ENCODE measurements around the gene HSF2. TPM values are rescaled to one million over a fixed set of nuclear protein-coding genes. Genes with fewer than 3 reads are reported as not detected.

HSF2 gene
- total and polyA plus RNA-seq, 2 donors (not counting 1 experiment from before 2014, with no cell fraction given), result 30.0 to 31.5 TPM

DNA sequence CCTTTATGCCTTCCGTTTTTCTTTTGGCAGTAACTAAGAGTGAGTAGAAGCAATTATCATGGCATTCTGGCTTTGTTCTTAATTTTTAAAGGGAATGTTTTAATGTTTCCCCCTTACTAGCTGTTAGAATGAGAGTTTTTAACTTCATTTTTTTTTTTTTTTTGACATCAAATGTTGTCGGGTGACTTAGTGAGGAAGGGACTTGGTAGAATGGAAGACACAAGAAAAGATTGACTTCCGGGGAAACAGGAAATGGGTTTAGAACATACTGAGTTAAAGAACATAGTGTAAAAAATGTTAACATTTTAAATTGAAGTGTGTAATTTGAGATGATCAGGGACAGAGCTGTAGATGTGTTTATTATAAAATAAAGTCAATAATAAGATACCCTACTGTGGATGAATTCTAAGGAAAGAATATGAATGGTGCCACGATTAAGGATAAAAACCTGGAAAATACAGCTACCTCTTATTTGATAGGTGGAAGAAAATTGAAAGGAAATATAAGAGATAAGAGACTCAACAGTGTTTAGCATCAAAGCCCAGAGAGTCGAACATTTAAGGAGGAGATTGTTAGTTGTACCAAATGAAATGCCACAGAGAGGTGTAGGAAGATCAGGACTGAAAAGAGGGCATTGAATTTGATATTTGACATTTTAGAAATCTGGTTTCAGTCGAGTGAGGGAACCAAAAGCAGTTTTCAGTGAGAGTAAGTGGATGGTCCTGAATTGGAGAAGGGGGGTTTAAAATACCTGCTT, 9.4 kb downstream of the HSF2 start:
- Histone ChIP-seq H4K20me1 (ENCODE audit: control insufficient read depth, extremely low read depth, insufficient read depth, low read length) (no peaks in the 10 kb centered on the region), H3K79me2 (ENCODE audit: control insufficient read depth, insufficient read depth, low read length) (peaks cover 29% of the 10 kb centered on the region), H3K4me3 (replicated peaks in 1 of 4; ENCODE audit: control extremely low read depth in 1 of 4, insufficient read depth in 1 of 4, low read depth in 3 of 4, low read length in 4 of 4) (no peak overlapping the region), H2AFZ (ENCODE audit: low read length) (no peak overlapping the region), H3K27ac (ENCODE audit: insufficient read depth, low read length) (no peak overlapping the region), H3K27me3 (ENCODE audit: control insufficient read depth, insufficient read depth, low read length) (no peaks in the 10 kb centered on the region), H3K9ac (ENCODE audit: insufficient read depth, low read length) (no peak overlapping the region), H3K36me3 (ENCODE audit: control insufficient read depth, insufficient read depth, low read length) (no peaks in the 10 kb centered on the region), H3K9me3 (ENCODE audit: control insufficient read depth, insufficient read depth, low read depth, low read length) (no peaks in the 10 kb centered on the region), H3K4me2 (ENCODE audit: extremely low read depth, insufficient read depth, low read length) (no peak overlapping the region), H3K4me1 (ENCODE audit: control insufficient read depth, extremely low read depth, insufficient read depth, low read length) (no peaks in the 10 kb centered on the region)
- DNase-seq (ENCODE audit: low read depth in 2 of 2), result no peak
- TF ChIP-seq EZH2 (IDR thresholded peaks at IDR 0.05; ENCODE audit: low read length, missing control alignments), result no peak
- TF ChIP-seq, protein P1, sequence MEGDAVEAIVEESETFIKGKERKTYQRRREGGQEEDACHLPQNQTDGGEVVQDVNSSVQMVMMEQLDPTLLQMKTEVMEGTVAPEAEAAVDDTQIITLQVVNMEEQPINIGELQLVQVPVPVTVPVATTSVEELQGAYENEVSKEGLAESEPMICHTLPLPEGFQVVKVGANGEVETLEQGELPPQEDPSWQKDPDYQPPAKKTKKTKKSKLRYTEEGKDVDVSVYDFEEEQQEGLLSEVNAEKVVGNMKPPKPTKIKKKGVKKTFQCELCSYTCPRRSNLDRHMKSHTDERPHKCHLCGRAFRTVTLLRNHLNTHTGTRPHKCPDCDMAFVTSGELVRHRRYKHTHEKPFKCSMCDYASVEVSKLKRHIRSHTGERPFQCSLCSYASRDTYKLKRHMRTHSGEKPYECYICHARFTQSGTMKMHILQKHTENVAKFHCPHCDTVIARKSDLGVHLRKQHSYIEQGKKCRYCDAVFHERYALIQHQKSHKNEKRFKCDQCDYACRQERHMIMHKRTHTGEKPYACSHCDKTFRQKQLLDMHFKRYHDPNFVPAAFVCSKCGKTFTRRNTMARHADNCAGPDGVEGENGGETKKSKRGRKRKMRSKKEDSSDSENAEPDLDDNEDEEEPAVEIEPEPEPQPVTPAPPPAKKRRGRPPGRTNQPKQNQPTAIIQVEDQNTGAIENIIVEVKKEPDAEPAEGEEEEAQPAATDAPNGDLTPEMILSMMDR (conservative IDR thresholded peaks at IDR 0.05 in 1 of 2, IDR thresholded peaks at IDR 0.05 in 1 of 2; ENCODE audit: low read depth in 1 of 2, low read length in 2 of 2), result no peak

DNA sequence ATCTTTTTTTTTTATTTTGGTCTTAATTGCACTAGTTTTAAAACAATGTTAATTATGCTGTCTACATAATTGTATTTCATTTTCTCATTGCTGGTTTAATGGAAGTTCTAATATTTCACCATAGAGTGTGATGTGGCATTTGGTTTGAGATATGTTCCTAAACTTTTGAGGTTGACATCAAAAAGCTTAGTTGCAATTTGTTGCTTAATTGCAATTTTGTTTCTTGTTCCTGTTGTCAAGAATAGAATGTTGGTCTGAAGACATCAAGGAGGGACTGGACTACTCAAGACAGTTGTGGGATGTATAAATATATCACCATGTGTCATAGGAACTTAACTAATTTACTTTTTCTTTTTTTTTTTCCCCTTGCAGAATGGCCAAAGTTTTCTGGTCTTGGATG, 12.5 kb downstream of the HSF2 start:
- Histone ChIP-seq H3K79me2 (ENCODE audit: control insufficient read depth, insufficient read depth, low read length) (peaks cover 18% of the 10 kb centered on the region), H3K36me3 (ENCODE audit: control insufficient read depth, insufficient read depth, low read length) (no peaks in the 10 kb centered on the region), H3K27ac (ENCODE audit: insufficient read depth, low read length) (no peak overlapping the region), H3K4me3 (replicated peaks in 1 of 4; ENCODE audit: control extremely low read depth in 1 of 4, insufficient read depth in 1 of 4, low read depth in 3 of 4, low read length in 4 of 4) (no peak overlapping the region), H2AFZ (ENCODE audit: low read length) (no peak overlapping the region), H3K4me1 (ENCODE audit: control insufficient read depth, extremely low read depth, insufficient read depth, low read length) (no peaks in the 10 kb centered on the region), H3K4me2 (ENCODE audit: extremely low read depth, insufficient read depth, low read length) (no peak overlapping the region), H4K20me1 (ENCODE audit: control insufficient read depth, extremely low read depth, insufficient read depth, low read length) (no peaks in the 10 kb centered on the region), H3K9me3 (ENCODE audit: control insufficient read depth, insufficient read depth, low read depth, low read length) (no peaks in the 10 kb centered on the region), H3K9ac (ENCODE audit: insufficient read depth, low read length) (no peak overlapping the region), H3K27me3 (ENCODE audit: control insufficient read depth, insufficient read depth, low read length) (no peaks in the 10 kb centered on the region)
- no peak for TF ChIP-seq EZH2 (IDR thresholded peaks at IDR 0.05; ENCODE audit: low read length, missing control alignments)
- TF ChIP-seq, protein P1 (conservative IDR thresholded peaks at IDR 0.05 in 1 of 2, IDR thresholded peaks at IDR 0.05 in 1 of 2; ENCODE audit: low read depth in 1 of 2, low read length in 2 of 2), result no peak
- no peak for DNase-seq (ENCODE audit: low read depth in 2 of 2)

DNA sequence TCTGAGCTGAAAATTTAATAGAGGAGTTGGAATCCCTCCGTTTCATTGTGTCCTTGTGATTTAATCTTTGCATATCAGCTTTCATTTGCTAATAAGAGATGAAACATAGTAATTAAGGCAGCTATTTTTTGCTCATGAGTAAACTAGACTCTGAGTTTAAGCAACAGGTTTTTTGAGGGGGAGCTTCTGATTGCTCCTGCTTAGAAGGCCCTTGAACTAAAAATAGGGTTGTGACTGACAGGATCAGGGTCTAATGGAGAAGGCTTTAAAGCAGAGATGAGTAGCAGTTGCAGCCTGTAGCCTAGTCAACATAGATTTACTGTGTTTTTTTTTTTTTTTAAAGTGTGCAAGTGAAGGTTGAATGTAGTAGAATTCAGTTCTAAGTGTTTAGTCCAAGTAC, 17.4 kb downstream of the HSF2 start:
- no peaks in the 10 kb centered on the region for H3K9me3 ChIP-seq (ENCODE audit: control insufficient read depth, insufficient read depth, low read depth, low read length)
- no peaks in the 10 kb centered on the region for H3K27me3 ChIP-seq (ENCODE audit: control insufficient read depth, insufficient read depth, low read length)
- H3K9ac ChIP-seq (ENCODE audit: insufficient read depth, low read length), result no peak overlapping the region
- H3K79me2 ChIP-seq (ENCODE audit: control insufficient read depth, insufficient read depth, low read length), result no peaks in the 10 kb centered on the region
- no peak for DNase-seq (ENCODE audit: low read depth in 2 of 2)
- no peak overlapping the region for H3K4me3 ChIP-seq (replicated peaks in 1 of 4; ENCODE audit: control extremely low read depth in 1 of 4, insufficient read depth in 1 of 4, low read depth in 3 of 4, low read length in 4 of 4)
- no peaks in the 10 kb centered on the region for H3K4me1 ChIP-seq (ENCODE audit: control insufficient read depth, extremely low read depth, insufficient read depth, low read length)
- H3K27ac ChIP-seq (ENCODE audit: insufficient read depth, low read length), result no peak overlapping the region
- no peaks in the 10 kb centered on the region for H3K36me3 ChIP-seq (ENCODE audit: control insufficient read depth, insufficient read depth, low read length)
- H4K20me1 ChIP-seq (ENCODE audit: control insufficient read depth, extremely low read depth, insufficient read depth, low read length), result no peaks in the 10 kb centered on the region
- H2AFZ ChIP-seq (ENCODE audit: low read length), result no peak overlapping the region
- H3K4me2 ChIP-seq (ENCODE audit: extremely low read depth, insufficient read depth, low read length), result no peak overlapping the region
- TF ChIP-seq, protein P1 (conservative IDR thresholded peaks at IDR 0.05 in 1 of 2, IDR thresholded peaks at IDR 0.05 in 1 of 2; ENCODE audit: low read depth in 1 of 2, low read length in 2 of 2), result no peak
- TF ChIP-seq EZH2 (IDR thresholded peaks at IDR 0.05; ENCODE audit: low read length, missing control alignments), result no peak

Measured in fibroblast of lung (primary cell).